Vagina (tissue), 2 donors: ENCODE measurements around the gene MT1F.

Experiments
- POLR2A ChIP-seq, 2 donors: fragments of 450-650 bp; IDR thresholded peaks; one replicate each; pipeline ENCODE4 v1.6.1; 2017; ENCODE audit warnings: antibody characterized with exemption in 2 of 2, mild to moderate bottlenecking in 2 of 2, moderate library complexity in 2 of 2
- TF ChIP-seq, protein P1 (sequence below), 3 experiments: fragments of 450-650 bp in 2 of 3; fragments of 200-600 bp in 1 of 3; sonication (generic) in 1 of 3; IDR thresholded peaks; one replicate each; pipeline ENCODE4 v1.5.1; 2017 to 2019; ENCODE audit warnings: antibody characterized with exemption in 3 of 3, mild to moderate bottlenecking in 2 of 3, moderate library complexity in 2 of 3

- TF ChIP-seq, protein P1, sequence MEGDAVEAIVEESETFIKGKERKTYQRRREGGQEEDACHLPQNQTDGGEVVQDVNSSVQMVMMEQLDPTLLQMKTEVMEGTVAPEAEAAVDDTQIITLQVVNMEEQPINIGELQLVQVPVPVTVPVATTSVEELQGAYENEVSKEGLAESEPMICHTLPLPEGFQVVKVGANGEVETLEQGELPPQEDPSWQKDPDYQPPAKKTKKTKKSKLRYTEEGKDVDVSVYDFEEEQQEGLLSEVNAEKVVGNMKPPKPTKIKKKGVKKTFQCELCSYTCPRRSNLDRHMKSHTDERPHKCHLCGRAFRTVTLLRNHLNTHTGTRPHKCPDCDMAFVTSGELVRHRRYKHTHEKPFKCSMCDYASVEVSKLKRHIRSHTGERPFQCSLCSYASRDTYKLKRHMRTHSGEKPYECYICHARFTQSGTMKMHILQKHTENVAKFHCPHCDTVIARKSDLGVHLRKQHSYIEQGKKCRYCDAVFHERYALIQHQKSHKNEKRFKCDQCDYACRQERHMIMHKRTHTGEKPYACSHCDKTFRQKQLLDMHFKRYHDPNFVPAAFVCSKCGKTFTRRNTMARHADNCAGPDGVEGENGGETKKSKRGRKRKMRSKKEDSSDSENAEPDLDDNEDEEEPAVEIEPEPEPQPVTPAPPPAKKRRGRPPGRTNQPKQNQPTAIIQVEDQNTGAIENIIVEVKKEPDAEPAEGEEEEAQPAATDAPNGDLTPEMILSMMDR (IDR thresholded peaks at IDR 0.05) = no peak
- TF ChIP-seq POLR2A (IDR thresholded peaks at IDR 0.05) = no peak
These were observed 26.6 kb downstream of the MT1F start for GRCh38 chr16:56684256-56684925.
